ENCODE results near the gene DVL3.
"Not testable (repeated sequence)": the region's sequence is repeated elsewhere in the genome, so short reads cannot be mapped to it uniquely, and the experiment has no call there.

Gene DVL3

GRCh38 chr3:184154885-184155643 lies at the start of gene DVL3:
DVL3 (plus strand) TSS chr3:184155377; CDS start chr3:184155636, 259 bp downstream.
- no peak for DNase-seq

GRCh38 chr3:184110316-184110725 lies 44.9 kb upstream of the DVL3 start:
- no peak for DNase-seq

- no peak for DNase-seq
These were observed 39.2 kb upstream of the DVL3 start for GRCh38 chr3:184116017-184116416.

- no peak for DNase-seq
These were observed 37.5 kb upstream of the DVL3 start for GRCh38 chr3:184117636-184118035.

GRCh38 chr3:184121031-184121430 lies 34.1 kb upstream of the DVL3 start:
- DNase-seq, result not testable (repeated sequence)

- no peak for DNase-seq
These were observed 29.2 kb upstream of the DVL3 start for GRCh38 chr3:184126006-184126405.

- no peak for DNase-seq
These were observed 26.2 kb upstream of the DVL3 start for GRCh38 chr3:184129012-184129411.

- DNase-seq, result no peak
These were observed 22.2 kb upstream of the DVL3 start for GRCh38 chr3:184132945-184133344.

- peak; percentile 74 for DNase-seq
These were observed 21.1 kb upstream of the DVL3 start for GRCh38 chr3:184133840-184134745.

- DNase-seq, result no peak
These were observed 20.4 kb upstream of the DVL3 start for GRCh38 chr3:184134746-184135148.

GRCh38 chr3:184135149-184135910 lies 19.8 kb upstream of the DVL3 start, which contains the start of gene EIF2B5:
EIF2B5 (plus strand) TSS chr3:184135358; CDS start chr3:184135386, 28 bp downstream.
- DNase-seq, result peak; percentile 86

GRCh38 chr3:184135911-184136260 lies 19.3 kb upstream of the DVL3 start:
- no peak for DNase-seq

GRCh38 chr3:184140436-184140835 lies 14.7 kb upstream of the DVL3 start:
- DNase-seq, result no peak

- DNase-seq, result no peak
These were observed 13.0 kb upstream of the DVL3 start for GRCh38 chr3:184142199-184142598.

- DNase-seq, result no peak
These were observed 11.8 kb upstream of the DVL3 start for GRCh38 chr3:184143327-184143726.

GRCh38 chr3:184144505-184144904 lies 10.7 kb upstream of the DVL3 start:
- DNase-seq, result no peak

GRCh38 chr3:184145111-184145524 lies 10.1 kb upstream of the DVL3 start:
- DNase-seq, result no peak

GRCh38 chr3:184145751-184146270 lies 9.4 kb upstream of the DVL3 start:
- no peak for DNase-seq

- DNase-seq, result no peak
These were observed 7.1 kb upstream of the DVL3 start for GRCh38 chr3:184148076-184148475.

GRCh38 chr3:184149123-184149522 lies 6.1 kb upstream of the DVL3 start:
- no peak for DNase-seq

GRCh38 chr3:184149770-184150169 lies 5.4 kb upstream of the DVL3 start:
- DNase-seq, result not testable (repeated sequence)

- no peak for DNase-seq
These were observed 706 bp downstream of the DVL3 start for GRCh38 chr3:184155644-184156521.

All from GF-D8 (cell line).